Measurements from ENCODE around the gene VIPAS39. TPM values are rescaled to one million over a fixed set of nuclear protein-coding genes. Genes with fewer than 3 reads are reported as not detected.

VIPAS39 gene
- total and polyA plus RNA-seq, 9 of the 15 experiments (the other 6 are each of a cell fraction or from before 2014, with no cell fraction given) = 5.7 to 25.6 (median 9.9) TPM

DNA sequence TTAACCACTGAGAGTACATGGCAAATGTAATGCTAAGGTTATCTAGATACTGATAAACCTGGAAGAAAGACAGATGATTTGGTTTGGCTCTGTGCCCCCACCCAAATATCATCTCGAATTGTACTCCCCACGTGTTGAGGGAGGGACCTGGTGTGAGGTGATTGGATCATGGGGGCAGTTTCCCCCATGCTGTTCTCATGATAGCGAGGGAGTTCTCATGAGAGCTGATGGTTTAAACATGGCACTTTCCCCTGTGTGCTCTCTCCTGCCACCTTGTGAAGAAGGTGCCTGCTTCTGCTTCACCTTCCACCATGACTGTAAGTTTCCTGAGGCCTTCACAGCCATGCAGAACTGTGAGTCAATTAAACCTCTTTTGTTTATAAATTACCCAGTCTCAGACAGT is 48.3 kb downstream of the VIPAS39 start (continued):
- TF ChIP-seq ILK (tag; IDR thresholded peaks at IDR 0.05; ENCODE audit: borderline replicate concordance, low read depth) = no peak
- TF ChIP-seq CBX2 (IDR thresholded peaks at IDR 0.05; ENCODE audit: insufficient read depth, low read length, poor library complexity, severe bottlenecking) = no peak
- TF ChIP-seq PURB (CRISPR knock-in tag; IDR thresholded peaks at IDR 0.05; ENCODE audit: low read depth) = no peak
- peak; percentile 7; the same call in 1 of the 2 replicates for TF ChIP-seq TEAD4 (IDR thresholded peaks at IDR 0.05; ENCODE audit: low read length)
- no peak for TF ChIP-seq TEAD4 (CRISPR knock-in tag; IDR thresholded peaks at IDR 0.05; ENCODE audit: borderline replicate concordance)
- no peak for TF ChIP-seq PHF20 (IDR thresholded peaks at IDR 0.05; ENCODE audit: partially characterized antibody)
- TF ChIP-seq, protein P1, sequence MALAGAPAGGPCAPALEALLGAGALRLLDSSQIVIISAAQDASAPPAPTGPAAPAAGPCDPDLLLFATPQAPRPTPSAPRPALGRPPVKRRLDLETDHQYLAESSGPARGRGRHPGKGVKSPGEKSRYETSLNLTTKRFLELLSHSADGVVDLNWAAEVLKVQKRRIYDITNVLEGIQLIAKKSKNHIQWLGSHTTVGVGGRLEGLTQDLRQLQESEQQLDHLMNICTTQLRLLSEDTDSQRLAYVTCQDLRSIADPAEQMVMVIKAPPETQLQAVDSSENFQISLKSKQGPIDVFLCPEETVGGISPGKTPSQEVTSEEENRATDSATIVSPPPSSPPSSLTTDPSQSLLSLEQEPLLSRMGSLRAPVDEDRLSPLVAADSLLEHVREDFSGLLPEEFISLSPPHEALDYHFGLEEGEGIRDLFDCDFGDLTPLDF (CRISPR knock-in tag; IDR thresholded peaks at IDR 0.05) = no peak
- TF ChIP-seq, protein P2, sequence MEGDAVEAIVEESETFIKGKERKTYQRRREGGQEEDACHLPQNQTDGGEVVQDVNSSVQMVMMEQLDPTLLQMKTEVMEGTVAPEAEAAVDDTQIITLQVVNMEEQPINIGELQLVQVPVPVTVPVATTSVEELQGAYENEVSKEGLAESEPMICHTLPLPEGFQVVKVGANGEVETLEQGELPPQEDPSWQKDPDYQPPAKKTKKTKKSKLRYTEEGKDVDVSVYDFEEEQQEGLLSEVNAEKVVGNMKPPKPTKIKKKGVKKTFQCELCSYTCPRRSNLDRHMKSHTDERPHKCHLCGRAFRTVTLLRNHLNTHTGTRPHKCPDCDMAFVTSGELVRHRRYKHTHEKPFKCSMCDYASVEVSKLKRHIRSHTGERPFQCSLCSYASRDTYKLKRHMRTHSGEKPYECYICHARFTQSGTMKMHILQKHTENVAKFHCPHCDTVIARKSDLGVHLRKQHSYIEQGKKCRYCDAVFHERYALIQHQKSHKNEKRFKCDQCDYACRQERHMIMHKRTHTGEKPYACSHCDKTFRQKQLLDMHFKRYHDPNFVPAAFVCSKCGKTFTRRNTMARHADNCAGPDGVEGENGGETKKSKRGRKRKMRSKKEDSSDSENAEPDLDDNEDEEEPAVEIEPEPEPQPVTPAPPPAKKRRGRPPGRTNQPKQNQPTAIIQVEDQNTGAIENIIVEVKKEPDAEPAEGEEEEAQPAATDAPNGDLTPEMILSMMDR (IDR thresholded peaks at IDR 0.05 in 2 of 3, conservative IDR thresholded peaks at IDR 0.05 in 1 of 3; ENCODE audit: insufficient read depth in 2 of 3, low read depth in 1 of 3, low read length in 3 of 3) = peak; percentile 30 to 45 (median 39); a peak in 4 of 6 replicates
- TF ChIP-seq PHB (CRISPR knock-in tag; IDR thresholded peaks at IDR 0.05) = no peak
- TF ChIP-seq, protein P3, sequence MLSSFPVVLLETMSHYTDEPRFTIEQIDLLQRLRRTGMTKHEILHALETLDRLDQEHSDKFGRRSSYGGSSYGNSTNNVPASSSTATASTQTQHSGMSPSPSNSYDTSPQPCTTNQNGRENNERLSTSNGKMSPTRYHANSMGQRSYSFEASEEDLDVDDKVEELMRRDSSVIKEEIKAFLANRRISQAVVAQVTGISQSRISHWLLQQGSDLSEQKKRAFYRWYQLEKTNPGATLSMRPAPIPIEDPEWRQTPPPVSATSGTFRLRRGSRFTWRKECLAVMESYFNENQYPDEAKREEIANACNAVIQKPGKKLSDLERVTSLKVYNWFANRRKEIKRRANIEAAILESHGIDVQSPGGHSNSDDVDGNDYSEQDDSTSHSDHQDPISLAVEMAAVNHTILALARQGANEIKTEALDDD (IDR thresholded peaks at IDR 0.05) = peak; percentile 34; the same call in 1 of the 2 replicates
- TF ChIP-seq ZNF589 (CRISPR knock-in tag; IDR thresholded peaks at IDR 0.05; ENCODE audit: low read depth) = no peak
- no peak for TF ChIP-seq EHMT2 (IDR thresholded peaks at IDR 0.05)
- TF ChIP-seq GATA2 (CRISPR knock-in tag; IDR thresholded peaks at IDR 0.05) = no peak
- TF ChIP-seq ZZZ3 (IDR thresholded peaks at IDR 0.05) = no peak
- no peak for TF ChIP-seq EP300 (IDR thresholded peaks at IDR 0.05; ENCODE audit: low read length)
- TF ChIP-seq, protein P4, sequence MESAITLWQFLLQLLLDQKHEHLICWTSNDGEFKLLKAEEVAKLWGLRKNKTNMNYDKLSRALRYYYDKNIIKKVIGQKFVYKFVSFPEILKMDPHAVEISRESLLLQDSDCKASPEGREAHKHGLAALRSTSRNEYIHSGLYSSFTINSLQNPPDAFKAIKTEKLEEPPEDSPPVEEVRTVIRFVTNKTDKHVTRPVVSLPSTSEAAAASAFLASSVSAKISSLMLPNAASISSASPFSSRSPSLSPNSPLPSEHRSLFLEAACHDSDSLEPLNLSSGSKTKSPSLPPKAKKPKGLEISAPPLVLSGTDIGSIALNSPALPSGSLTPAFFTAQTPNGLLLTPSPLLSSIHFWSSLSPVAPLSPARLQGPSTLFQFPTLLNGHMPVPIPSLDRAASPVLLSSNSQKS (CRISPR knock-in tag; IDR thresholded peaks at IDR 0.05) = no peak
- no peak for TF ChIP-seq MXI1 (IDR thresholded peaks at IDR 0.05; ENCODE audit: low read depth, low read length)
- peak; percentile 27 to 54 for TF ChIP-seq RAD21 (CRISPR knock-in tag; conservative IDR thresholded peaks at IDR 0.05 in 1 of 2, IDR thresholded peaks at IDR 0.05 in 1 of 2)
- TF ChIP-seq PHF21A (IDR thresholded peaks at IDR 0.05; ENCODE audit: borderline replicate concordance, low read depth) = no peak
- TF ChIP-seq BHLHE40 (IDR thresholded peaks at IDR 0.05; ENCODE audit: low read length) = no peak
- TF ChIP-seq TAF1 (IDR thresholded peaks at IDR 0.05; ENCODE audit: control insufficient read depth, extremely low read depth, insufficient read depth, low read length, severe bottlenecking) = no peak
- TF ChIP-seq, protein P5, sequence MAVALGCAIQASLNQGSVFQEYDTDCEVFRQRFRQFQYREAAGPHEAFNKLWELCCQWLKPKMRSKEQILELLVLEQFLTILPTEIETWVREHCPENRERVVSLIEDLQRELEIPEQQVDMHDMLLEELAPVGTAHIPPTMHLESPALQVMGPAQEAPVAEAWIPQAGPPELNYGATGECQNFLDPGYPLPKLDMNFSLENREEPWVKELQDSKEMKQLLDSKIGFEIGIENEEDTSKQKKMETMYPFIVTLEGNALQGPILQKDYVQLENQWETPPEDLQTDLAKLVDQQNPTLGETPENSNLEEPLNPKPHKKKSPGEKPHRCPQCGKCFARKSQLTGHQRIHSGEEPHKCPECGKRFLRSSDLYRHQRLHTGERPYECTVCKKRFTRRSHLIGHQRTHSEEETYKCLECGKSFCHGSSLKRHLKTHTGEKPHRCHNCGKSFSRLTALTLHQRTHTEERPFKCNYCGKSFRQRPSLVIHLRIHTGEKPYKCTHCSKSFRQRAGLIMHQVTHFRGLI (CRISPR knock-in tag; IDR thresholded peaks at IDR 0.05) = no peak
- no peak for TF ChIP-seq SRSF7 (optimal IDR thresholded peaks at IDR 0.05; ENCODE audit: low read depth, low read length)
- no peak for TF ChIP-seq ZNF431 (CRISPR knock-in tag; IDR thresholded peaks at IDR 0.05)
